H9 (cell line): Measurements from ENCODE around the gene IQGAP2. TPM values are rescaled to one million over a fixed set of nuclear protein-coding genes. Genes with fewer than 3 reads are reported as not detected.

Experiments
- DNase-seq: peaks from one replicate; pipeline ENCODE4 v3.0.0-alpha.2; 2017
- H2AFZ ChIP-seq: one replicate; pipeline ENCODE4 v1.6.1; 2013; ENCODE audit warnings: mild to moderate bottlenecking, low read length, control low read depth, moderate library complexity
- H2AK5ac ChIP-seq: 2 replicates; pipeline ENCODE4 v1.6.1; 2013; ENCODE audit warnings: low read length, control low read depth, mixed read lengths; ENCODE audit not compliant: insufficient read length
- H2BK120ac ChIP-seq: one replicate; pipeline ENCODE4 v1.6.1; 2013; ENCODE audit warnings: low read depth, mild to moderate bottlenecking, low read length, control low read depth, inconsistent platforms; ENCODE audit not compliant: poor library complexity, severe bottlenecking
- H2BK12ac ChIP-seq: 2 replicates; pipeline ENCODE4 v1.6.1; 2013; ENCODE audit warnings: low read length, control low read depth, mixed read lengths, low read depth; ENCODE audit not compliant: insufficient read length
- H2BK15ac ChIP-seq: 2 replicates; pipeline ENCODE4 v1.6.1; 2013; ENCODE audit warnings: low read depth, low read length, control low read depth
- H2BK20ac ChIP-seq: one replicate; pipeline ENCODE4 v1.6.1; 2013; ENCODE audit warnings: low read depth, mild to moderate bottlenecking, low read length, control low read depth, inconsistent platforms; ENCODE audit not compliant: poor library complexity, severe bottlenecking
- H2BK5ac ChIP-seq: 2 replicates; pipeline ENCODE4 v1.6.1; 2013; ENCODE audit warnings: low read length, control low read depth, mixed read lengths; ENCODE audit not compliant: insufficient read length
- H3K14ac ChIP-seq: 2 replicates; pipeline ENCODE4 v1.6.1; 2013; ENCODE audit warnings: low read length, control low read depth; ENCODE audit not compliant: insufficient read depth
- H3K18ac ChIP-seq: 2 replicates; pipeline ENCODE4 v1.6.1; 2013; ENCODE audit warnings: low read depth, mild to moderate bottlenecking, mixed read lengths, low read length, control low read depth; ENCODE audit not compliant: insufficient read length
- H3K23ac ChIP-seq: 2 replicates; pipeline ENCODE4 v1.6.1; 2013; ENCODE audit warnings: low read length, control low read depth, mixed read lengths, low read depth; ENCODE audit not compliant: insufficient read length
- H3K23me2 ChIP-seq: 2 replicates; pipeline ENCODE4 v1.6.1; 2013; ENCODE audit warnings: low read depth, mild to moderate bottlenecking, mixed read lengths, low read length, control low read depth; ENCODE audit not compliant: insufficient read length, poor library complexity, severe bottlenecking
- H3K27ac ChIP-seq: 2 replicates; pipeline ENCODE4 v1.5.1; 2013; ENCODE audit warnings: low read length, control low read depth, mixed read lengths, low read depth; ENCODE audit not compliant: insufficient read length
- H3K27me3 ChIP-seq: 2 replicates; pipeline ENCODE4 v1.6.1; 2013; ENCODE audit warnings: low read length, control low read depth, inconsistent platforms; ENCODE audit not compliant: insufficient read depth
- H3K4ac ChIP-seq: 2 replicates; pipeline ENCODE4 v1.6.1; 2013; ENCODE audit warnings: low read depth, mild to moderate bottlenecking, control low read depth, inconsistent platforms, low read length, moderate library complexity
- H3K4me1 ChIP-seq: 2 replicates; pipeline ENCODE4 v1.6.1; 2013; ENCODE audit warnings: low read length, control low read depth, inconsistent platforms; ENCODE audit not compliant: insufficient read depth
- H3K4me2 ChIP-seq: 2 replicates; pipeline ENCODE4 v1.6.1; 2013; ENCODE audit warnings: low read length, control low read depth, mixed read lengths; ENCODE audit not compliant: insufficient read length, insufficient read depth
- H3K56ac ChIP-seq: 2 replicates; pipeline ENCODE4 v1.6.1; 2013; ENCODE audit warnings: low read depth, mild to moderate bottlenecking, mixed read lengths, low read length, control low read depth; ENCODE audit not compliant: insufficient read length
- H3K79me1 ChIP-seq: 2 replicates; pipeline ENCODE4 v1.6.1; 2013; ENCODE audit warnings: low read depth, mild to moderate bottlenecking, moderate library complexity, low read length, control low read depth, inconsistent platforms; ENCODE audit not compliant: insufficient read depth, poor library complexity, severe bottlenecking
- H3K79me2 ChIP-seq: 2 replicates; pipeline ENCODE4 v1.6.1; 2013; ENCODE audit warnings: low read length, control low read depth, inconsistent platforms; ENCODE audit not compliant: insufficient read depth
- H3K9ac ChIP-seq: 2 replicates; pipeline ENCODE4 v1.6.1; 2013; ENCODE audit warnings: low read length, control low read depth, mixed read lengths; ENCODE audit not compliant: insufficient read length; ENCODE audit errors: extremely low read depth
- H3K9me3 ChIP-seq: one replicate; pipeline ENCODE4 v1.6.1; 2013; ENCODE audit warnings: low read depth, low read length, inconsistent platforms; ENCODE audit not compliant: control insufficient read depth
- H3T11ph ChIP-seq: one replicate; pipeline ENCODE4 v1.6.1; 2013; ENCODE audit warnings: mild to moderate bottlenecking, low read length, control low read depth, inconsistent platforms
- H4K20me1 ChIP-seq: one replicate; pipeline ENCODE4 v1.6.1; 2013; ENCODE audit not compliant: control insufficient read depth, insufficient read length, insufficient read depth
- H4K5ac ChIP-seq: 2 replicates; pipeline ENCODE4 v1.6.1; 2013; ENCODE audit warnings: low read depth, mild to moderate bottlenecking, mixed read lengths, low read length, control low read depth; ENCODE audit not compliant: insufficient read length
- H4K8ac ChIP-seq: replicated peaks from 2 replicates; pipeline ENCODE4 v1.6.1; 2013; ENCODE audit warnings: low read length, control low read depth, mixed read lengths, low read depth; ENCODE audit not compliant: insufficient read length
- H4K91ac ChIP-seq: 2 replicates; pipeline ENCODE4 v1.6.1; 2013; ENCODE audit warnings: low read depth, mild to moderate bottlenecking, moderate library complexity, mixed read lengths, low read length, control low read depth; ENCODE audit not compliant: insufficient read length
- H3K27ac Mint-ChIP-seq, 3 experiments: 2 replicates in 2 of 3; 3 replicates in 1 of 3; pipeline ENCODE4 v1.8.0; 2020 to 2021; ENCODE audit warnings: mixed read lengths in 3 of 3, mild to moderate bottlenecking in 1 of 3, moderate library complexity in 1 of 3
- H3K27me3 Mint-ChIP-seq: 2 replicates; pipeline ENCODE4 v1.8.0; 2021; ENCODE audit warnings: low read depth, mild to moderate bottlenecking, moderate library complexity, mixed read lengths
- H3K36me3 Mint-ChIP-seq, 3 experiments: 2 replicates in 2 of 3; 3 replicates in 1 of 3; pipeline ENCODE4 v1.8.0; 2020 to 2021; ENCODE audit warnings: low read depth in 3 of 3, mixed read lengths in 3 of 3; ENCODE audit not compliant: insufficient read depth in 1 of 3
- H3K4me1 Mint-ChIP-seq, 2 experiments: 2 replicates each; pipeline ENCODE4 v1.8.0; 2020; ENCODE audit warnings: mixed read lengths in 2 of 2
- H3K4me3 Mint-ChIP-seq, 2 experiments: 2 replicates in 1 of 2; 3 replicates in 1 of 2; pipeline ENCODE4 v1.8.0; 2020 to 2021; ENCODE audit warnings: mild to moderate bottlenecking in 2 of 2, mixed read lengths in 2 of 2, moderate library complexity in 1 of 2
- H3K9me3 Mint-ChIP-seq, 2 experiments: 2 replicates in 1 of 2; 3 replicates in 1 of 2; pipeline ENCODE4 v1.8.0; 2020; ENCODE audit warnings: mild to moderate bottlenecking in 2 of 2, mixed read lengths in 2 of 2, moderate library complexity in 1 of 2
- CTCF ChIP-seq: fragments of 200-600 bp; sonication (generic); conservative IDR thresholded peaks from 3 replicates; pipeline ENCODE4 v1.8.0; 2021; ENCODE audit warnings: antibody characterized with exemption, mild to moderate bottlenecking
- WGBS: extraction: QIAGEN DNeasy Blood & Tissue Kit; methylation state at CpG from one replicate; pipeline ENCODE4 v1.1.7; 2013; ENCODE audit warnings: missing lambda C conversion rate, low lambda C conversion rate, mixed read lengths; ENCODE audit not compliant: insufficient read length; ENCODE audit errors: extremely low coverage; 5-methylcytosine and 5-hydroxymethylcytosine counted together
- total RNA-seq: library from RNA; stranded (reverse); gene quantifications from 2 replicates; pipeline ENCODE4 v1.2.1, GENCODE V29; 2021

The IQGAP2 gene
- total RNA-seq, 1 experiment from 2014 or later, result 22.5 TPM

- Histone ChIP-seq H3K56ac (no peak overlapping the region), H3K27ac (no peak overlapping the region), H2BK12ac (no peak overlapping the region), H3K4me1 (no peaks in the 10 kb centered on the region; the same call in 1 of the 2 replicates), H3K9ac (no peak overlapping the region), H3K4ac (no peak overlapping the region), H2AFZ (no peak overlapping the region), H4K20me1 (no peaks in the 10 kb centered on the region), H4K5ac (no peak overlapping the region), H2BK5ac (no peak overlapping the region), H3K18ac (no peak overlapping the region), H2BK120ac (no peak overlapping the region), H4K91ac (no peak overlapping the region), H3K79me1 (no peaks in the 10 kb centered on the region), H3T11ph (no peak overlapping the region), H3K14ac (no peak overlapping the region), H4K8ac (no peak overlapping the region), H3K27me3 (no peaks in the 10 kb centered on the region), H3K9me3 (no peaks in the 10 kb centered on the region), H3K79me2 (no peaks in the 10 kb centered on the region), H2BK15ac (no peak overlapping the region), H2BK20ac (no peak overlapping the region), H3K4me2 (no peak overlapping the region), H3K23ac (no peak overlapping the region), H3K23me2 (no peaks in the 10 kb centered on the region), H2AK5ac (no peak overlapping the region)
- WGBS, result no CpG with 5 or more reads among the region's 9 CpGs
- no peaks in the 10 kb centered on the region for H3K9me3 Mint-ChIP-seq
- H3K27ac Mint-ChIP-seq, result no peak overlapping the region
- no peak for DNase-seq
- TF ChIP-seq CTCF, result no peak
- peaks cover 1% of the 10 kb centered on the region; the same call in 1 of the 2 replicates for H3K27me3 Mint-ChIP-seq
- H3K4me3 Mint-ChIP-seq, result no peak overlapping the region
- no peaks in the 10 kb centered on the region for H3K36me3 Mint-ChIP-seq
- H3K4me1 Mint-ChIP-seq, result peaks cover 21 to 31% of the 10 kb centered on the region in 2 experiments
Observed at GRCh38 chr5:76391014-76391413, 12.1 kb upstream of the IQGAP2 start.
